CD4-positive, alpha-beta memory T cell (primary cell): ENCODE results near the gene EEF1AKMT3. TPM values are rescaled to one million over a fixed set of nuclear protein-coding genes. Genes with fewer than 3 reads are reported as not detected.
A peak's percentile ranks its signal among the peaks of the same experiment; 100 is the strongest.

Source experiments
- CTCF ChIA-PET: fragments of 350-600 bp; sonication (Branson Sonifier 250); formaldehyde crosslinking; loops from one replicate; lab custom pipeline; 2021; ENCODE audit warnings: inconsistent platforms; ENCODE audit not compliant: partially characterized antibody; lab: Charles Lee
- POLR2A ChIA-PET: fragments of 350-600 bp; sonication (Branson Sonifier 250); formaldehyde crosslinking; loops from one replicate; lab custom pipeline; 2021; ENCODE audit not compliant: partially characterized antibody; lab: Charles Lee
- DNase-seq, 5 donors: peaks; one replicate each; pipeline versions ENCODE4 v3.0.0 to v3.0.0-alpha.2; 2020 to 2022; ENCODE audit warnings: mixed read lengths in 1 of 5
- H3K27ac ChIP-seq: one replicate; pipeline ENCODE4 v1.7.0; 2013; ENCODE audit warnings: low read depth, low read length
- H3K27me3 ChIP-seq: 2 replicates; pipeline ENCODE4 v1.7.0; 2013; ENCODE audit warnings: mild to moderate bottlenecking, low read length, moderate library complexity; ENCODE audit not compliant: insufficient read depth
- H3K36me3 ChIP-seq: 2 replicates; pipeline ENCODE4 v1.7.0; 2013; ENCODE audit warnings: mild to moderate bottlenecking, low read length, moderate library complexity; ENCODE audit not compliant: insufficient read depth
- H3K4me1 ChIP-seq: 2 replicates; pipeline ENCODE4 v1.7.0; 2013; ENCODE audit warnings: mild to moderate bottlenecking, low read length, moderate library complexity; ENCODE audit not compliant: insufficient read depth
- H3K4me3 ChIP-seq, 2 donors: one replicate each; pipeline ENCODE4 v1.7.0; 2013; ENCODE audit warnings: low read length in 2 of 2, mild to moderate bottlenecking in 1 of 2
- H3K9me3 ChIP-seq, 2 donors: one replicate each; pipeline ENCODE4 v1.7.0; 2013; ENCODE audit warnings: low read length in 2 of 2, control low read depth in 1 of 2; ENCODE audit not compliant: control insufficient read depth in 1 of 2
- H3K27ac Mint-ChIP-seq, 7 donors: one replicate each; pipeline ENCODE4 v1.8.0; 2020 to 2021; ENCODE audit warnings: mixed read lengths in 7 of 7, mild to moderate bottlenecking in 6 of 7, inconsistent platforms in 3 of 7, moderate library complexity in 3 of 7
- H3K27me3 Mint-ChIP-seq, 2 donors: one replicate each; pipeline ENCODE4 v1.8.0; 2020 to 2021; ENCODE audit warnings: mixed read lengths in 2 of 2
- H3K36me3 Mint-ChIP-seq, 2 donors: one replicate each; pipeline ENCODE4 v1.8.0; 2020 to 2021; ENCODE audit warnings: mixed read lengths in 2 of 2, inconsistent platforms in 1 of 2, mild to moderate bottlenecking in 1 of 2
- H3K4me1 Mint-ChIP-seq, 4 donors: one replicate each; pipeline ENCODE4 v1.8.0; 2020 to 2021; ENCODE audit warnings: mixed read lengths in 4 of 4, mild to moderate bottlenecking in 1 of 4
- H3K4me3 Mint-ChIP-seq, 8 donors: one replicate each; pipeline ENCODE4 v1.8.0; 2020 to 2021; ENCODE audit warnings: mixed read lengths in 8 of 8, mild to moderate bottlenecking in 7 of 8, moderate library complexity in 6 of 8, inconsistent platforms in 3 of 8
- H3K9me3 Mint-ChIP-seq, 8 donors: one replicate each; pipeline ENCODE4 v1.8.0; 2020 to 2021; ENCODE audit warnings: mixed read lengths in 8 of 8, mild to moderate bottlenecking in 5 of 8, inconsistent platforms in 3 of 8, moderate library complexity in 1 of 8
- intact Hi-C: fragments of 100-400 bp; cut with micrococcal nuclease; formaldehyde crosslinking; loops from one replicate; pipeline ENCODE4 v1.15.1; 2023
- polyA plus RNA-seq, 2 donors: library from polyadenylated mRNA; unstranded; fragments of 300-500 nt; fragmentation: Illumina TruSeq; gene quantifications; one replicate each; pipeline ENCODE4 v1.2.3, GENCODE V29; 2021
- total RNA-seq, 2 experiments: library from RNA; stranded (reverse); gene quantifications; one replicate each; pipeline ENCODE4 v1.2.3, GENCODE V29; 2021

Gene EEF1AKMT3
- total and polyA plus RNA-seq, 4 experiments from 2014 or later = 3.1 to 12.4 (median 5.1) TPM

- no peaks in the 10 kb centered on the region for H3K27me3 ChIP-seq
- no peaks in the 10 kb centered on the region for H3K9me3 ChIP-seq
- ChIA-PET POLR2A (interaction anchor here (1.3 to 2.0 kb wide), 4 partner anchors 9 to 103 kb away, joined by 3 to 10 read pairs (median 4); partner anchors contain the start of gene AVIL), CTCF (interaction anchor here (0.6 to 7.3 kb wide), 22 partner anchors 9 to 169 kb away, joined by 3 to 125 read pairs (median 8); partner anchors contain the start of genes AVIL and TSFM)
- H3K27ac ChIP-seq = no peak overlapping the region
- peak overlapping the region in 2 of 7 donors; percentile 9 to 78 for H3K27ac Mint-ChIP-seq
- no peak overlapping the region for H3K4me3 Mint-ChIP-seq
- peaks cover 30% of the 10 kb centered on the region for H3K36me3 ChIP-seq
- no peak overlapping the region for H3K4me3 ChIP-seq
- intact Hi-C loops = loop anchor here (1.0 kb wide), 2 partner anchors 29 to 103 kb away; no protein-coding TSS in a partner anchor
- H3K4me1 Mint-ChIP-seq = no peaks in the 10 kb centered on the region
- peaks cover 0 to 1% (median 0%) of the 10 kb centered on the region in 8 donors for H3K9me3 Mint-ChIP-seq
- H3K27me3 Mint-ChIP-seq = no peaks in the 10 kb centered on the region
- no peak for DNase-seq
- no peaks in the 10 kb centered on the region for H3K4me1 ChIP-seq
- H3K36me3 Mint-ChIP-seq = peaks cover 15 to 59% of the 10 kb centered on the region in 2 donors
These were observed 30.2 kb downstream of the EEF1AKMT3 start for GRCh38 chr12:57802607-57803006.

- Histone ChIP-seq H3K9me3 (no peaks in the 10 kb centered on the region), H3K4me1 (no peaks in the 10 kb centered on the region), H3K27ac (no peak overlapping the region), H3K27me3 (no peaks in the 10 kb centered on the region), H3K36me3 (peaks cover 30% of the 10 kb centered on the region), H3K4me3 (no peak overlapping the region)
- intact Hi-C loops = loop anchor here (1.0 kb wide), 2 partner anchors 28 to 102 kb away; no protein-coding TSS in a partner anchor
- Mint-ChIP-seq H3K9me3 (peaks cover 0 to 1% (median 0%) of the 10 kb centered on the region in 8 donors), H3K27ac (peak overlapping the region in 4 of 7 donors; percentile 22 to 64 (median 33)), H3K36me3 (peaks cover 15 to 61% of the 10 kb centered on the region in 2 donors), H3K27me3 (no peaks in the 10 kb centered on the region), H3K4me1 (no peaks in the 10 kb centered on the region), H3K4me3 (no peak overlapping the region)
- DNase-seq = peak in 4 of 5 donors; percentile 13 to 31 (median 26)
- POLR2A ChIA-PET = interaction anchor here (0.7 to 2.0 kb wide), 4 partner anchors 9 to 100 kb away, joined by 3 to 10 read pairs (median 4); partner anchors contain the start of gene AVIL
- CTCF ChIA-PET = interaction anchor here (0.6 to 7.3 kb wide), 21 partner anchors 9 to 170 kb away, joined by 3 to 125 read pairs (median 9); partner anchors contain the start of gene AVIL
These were observed 31.0 kb downstream of the EEF1AKMT3 start for GRCh38 chr12:57803319-57803893.

GRCh38 chr12:57806677-57807076 lies 34.3 kb downstream of the EEF1AKMT3 start:
- ChIA-PET CTCF (interaction anchor here (1.2 to 7.3 kb wide), 6 partner anchors 9 to 98 kb away, joined by 3 to 125 read pairs (median 4); no protein-coding TSS in a partner anchor), POLR2A (interaction anchor here (0.6 to 0.8 kb wide), 2 partner anchors 11 to 36 kb away, joined by 3 to 5 read pairs; partner anchors contain the start of gene AVIL)
- intact Hi-C loops = no loop called here
- no peaks in the 10 kb centered on the region for H3K9me3 ChIP-seq
- H3K4me3 Mint-ChIP-seq = no peak overlapping the region
- no peaks in the 10 kb centered on the region for H3K4me1 ChIP-seq
- no peaks in the 10 kb centered on the region for H3K27me3 Mint-ChIP-seq
- peak overlapping the region in 3 of 7 donors; percentile 61 to 73 (median 72) for H3K27ac Mint-ChIP-seq
- H3K4me3 ChIP-seq = no peak overlapping the region
- H3K27me3 ChIP-seq = no peaks in the 10 kb centered on the region
- H3K36me3 Mint-ChIP-seq = peaks cover 9 to 58% of the 10 kb centered on the region in 2 donors
- H3K9me3 Mint-ChIP-seq = peaks cover 0 to 1% (median 0%) of the 10 kb centered on the region in 8 donors
- DNase-seq = no peak
- no peak overlapping the region for H3K27ac ChIP-seq
- peaks cover 22% of the 10 kb centered on the region for H3K36me3 ChIP-seq
- H3K4me1 Mint-ChIP-seq = peaks cover 0 to under 1% (median 0%) of the 10 kb centered on the region in 4 donors

- Histone ChIP-seq H3K9me3 (no peaks in the 10 kb centered on the region), H3K4me1 (no peaks in the 10 kb centered on the region), H3K4me3 (no peak overlapping the region), H3K27ac (no peak overlapping the region), H3K27me3 (no peaks in the 10 kb centered on the region), H3K36me3 (peaks cover 17% of the 10 kb centered on the region)
- ChIA-PET POLR2A (interaction anchor here (0.6 to 0.8 kb wide), 2 partner anchors 11 to 37 kb away, joined by 3 to 5 read pairs; partner anchors contain the start of gene AVIL), CTCF (interaction anchor here (1.2 to 7.3 kb wide), 5 partner anchors 11 to 98 kb away, joined by 3 to 125 read pairs (median 4); no protein-coding TSS in a partner anchor)
- H3K9me3 Mint-ChIP-seq = peaks cover 0 to 1% (median 0%) of the 10 kb centered on the region in 8 donors
- no peak overlapping the region for H3K4me3 Mint-ChIP-seq
- DNase-seq = no peak
- peak overlapping the region in 2 of 7 donors; percentile 16 to 19 for H3K27ac Mint-ChIP-seq
- H3K27me3 Mint-ChIP-seq = no peaks in the 10 kb centered on the region
- H3K36me3 Mint-ChIP-seq = peaks cover 9 to 55% of the 10 kb centered on the region in 2 donors
- H3K4me1 Mint-ChIP-seq = peaks cover 0 to 1% (median 0%) of the 10 kb centered on the region in 4 donors
- intact Hi-C loops = no loop called here
These were observed 34.9 kb downstream of the EEF1AKMT3 start for GRCh38 chr12:57807285-57807684.

GRCh38 chr12:57808351-57808750 lies 35.9 kb downstream of the EEF1AKMT3 start:
- H3K9me3 Mint-ChIP-seq = peaks cover 0 to 1% (median 0%) of the 10 kb centered on the region in 8 donors
- no peaks in the 10 kb centered on the region for H3K27me3 ChIP-seq
- POLR2A ChIA-PET = no interaction called here
- CTCF ChIA-PET = interaction anchor here (0.9 to 1.9 kb wide), 4 partner anchors 15 to 98 kb away, joined by 3 to 5 read pairs (median 4); no protein-coding TSS in a partner anchor
- H3K36me3 Mint-ChIP-seq = peaks cover 4 to 45% of the 10 kb centered on the region in 2 donors
- H3K4me3 Mint-ChIP-seq = no peak overlapping the region
- intact Hi-C loops = no loop called here
- H3K4me1 ChIP-seq = no peaks in the 10 kb centered on the region
- DNase-seq = no peak
- H3K27me3 Mint-ChIP-seq = no peaks in the 10 kb centered on the region
- H3K4me1 Mint-ChIP-seq = peaks cover 0 to 4% (median under 1%) of the 10 kb centered on the region in 4 donors
- no peak overlapping the region for H3K27ac ChIP-seq
- H3K4me3 ChIP-seq = no peak overlapping the region
- peaks cover 7% of the 10 kb centered on the region for H3K36me3 ChIP-seq
- no peaks in the 10 kb centered on the region for H3K9me3 ChIP-seq
- H3K27ac Mint-ChIP-seq = no peak overlapping the region

- peaks cover 7% of the 10 kb centered on the region for H3K36me3 ChIP-seq
- no peak overlapping the region for H3K27ac Mint-ChIP-seq
- no peaks in the 10 kb centered on the region for H3K9me3 ChIP-seq
- ChIA-PET POLR2A (no interaction called here), CTCF (interaction anchor here (0.9 to 1.3 kb wide), 3 partner anchors 10 to 96 kb away, joined by 3 to 5 read pairs (median 3); no protein-coding TSS in a partner anchor)
- H3K4me1 Mint-ChIP-seq = peaks cover 0 to 4% (median under 1%) of the 10 kb centered on the region in 4 donors
- H3K27me3 ChIP-seq = no peaks in the 10 kb centered on the region
- H3K9me3 Mint-ChIP-seq = peaks cover 0 to 3% (median 0%) of the 10 kb centered on the region in 8 donors
- no peak overlapping the region for H3K27ac ChIP-seq
- intact Hi-C loops = no loop called here
- H3K27me3 Mint-ChIP-seq = no peaks in the 10 kb centered on the region
- no peak for DNase-seq
- H3K36me3 Mint-ChIP-seq = peaks cover 4 to 39% of the 10 kb centered on the region in 2 donors
- no peak overlapping the region for H3K4me3 ChIP-seq
- H3K4me3 Mint-ChIP-seq = no peak overlapping the region
- no peaks in the 10 kb centered on the region for H3K4me1 ChIP-seq
These were observed 37.0 kb downstream of the EEF1AKMT3 start for GRCh38 chr12:57809425-57809824.
